WTC11 (cell line): ENCODE results near the gene KLHL29. TPM values are rescaled to one million over a fixed set of nuclear protein-coding genes. Genes with fewer than 3 reads are reported as not detected.

Experiments
- ATAC-seq: fragments of 200-7000 bp; cut with Tn5 transposase; 2 replicates; pipeline ENCODE4 v1.10.0; 2021; ENCODE audit warnings: mild to moderate bottlenecking, moderate library complexity
- CTCF ChIA-PET: fragments of 300-600 bp; sonication (Branson Sonifier 250); formaldehyde crosslinking; loops from one replicate; lab custom pipeline; 2021; ENCODE audit warnings: antibody characterized with exemption; lab: Charles Lee
- POLR2A ChIA-PET: fragments of 350-600 bp; sonication (Branson Sonifier 250); formaldehyde crosslinking; loops from one replicate; lab custom pipeline; 2021; ENCODE audit warnings: antibody characterized with exemption; lab: Charles Lee
- DNase-seq: peaks from one replicate; pipeline ENCODE4 v3.0.0; 2021; ENCODE audit warnings: low spot score
- H3K27ac Mint-ChIP-seq: 2 replicates; pipeline ENCODE4 v1.8.0; 2021; ENCODE audit warnings: mixed read lengths
- H3K27me3 Mint-ChIP-seq: 2 replicates; pipeline ENCODE4 v1.8.0; 2021; ENCODE audit warnings: low read depth, mild to moderate bottlenecking, moderate library complexity, mixed read lengths
- H3K36me3 Mint-ChIP-seq: 2 replicates; pipeline ENCODE4 v1.8.0; 2021; ENCODE audit warnings: mixed read lengths
- H3K4me1 Mint-ChIP-seq: 2 replicates; pipeline ENCODE4 v1.8.0; 2022; ENCODE audit warnings: mixed read lengths
- H3K4me3 Mint-ChIP-seq: 2 replicates; pipeline ENCODE4 v1.8.0; 2021; ENCODE audit warnings: mild to moderate bottlenecking, moderate library complexity, mixed read lengths
- H3K9me3 Mint-ChIP-seq: 2 replicates; pipeline ENCODE4 v1.8.0; 2021; ENCODE audit warnings: mixed read lengths
- CREB1 ChIP-seq: sonication (generic); formaldehyde crosslinking; IDR thresholded peaks from 2 replicates; pipeline ENCODE4 v1.8.0; 2023; ENCODE audit warnings: mild to moderate bottlenecking, missing genetic modification reagents
- ETV6 ChIP-seq: sonication (generic); formaldehyde crosslinking; IDR thresholded peaks from 2 replicates; pipeline ENCODE4 v1.8.1; 2022; ENCODE audit warnings: mild to moderate bottlenecking, missing genetic modification reagents
- FOXK1 ChIP-seq: sonication (generic); formaldehyde crosslinking; IDR thresholded peaks from 2 replicates; pipeline ENCODE4 v1.8.0; 2022; ENCODE audit warnings: mild to moderate bottlenecking, moderate library complexity, missing genetic modification reagents
- GRHL2 ChIP-seq: fragments of 250-450 bp; sonication (Bioruptor Pico); IDR thresholded peaks from 2 replicates; pipeline ENCODE4 v1.8.0; 2022; ENCODE audit warnings: mild to moderate bottlenecking, moderate library complexity; ENCODE audit not compliant: insufficient replicate concordance, severe bottlenecking
- ZNF416 ChIP-seq: fragments of 250-450 bp; sonication (Bioruptor Pico); IDR thresholded peaks from 2 replicates; pipeline ENCODE4 v1.9.0; 2021; ENCODE audit warnings: mild to moderate bottlenecking, inconsistent platforms
- total RNA-seq: library from RNA; stranded (reverse); gene quantifications from 3 replicates; pipeline ENCODE4 v1.2.3, GENCODE V29; 2021
- TF ChIP-seq, protein P1 (sequence below): sonication (generic); formaldehyde crosslinking; IDR thresholded peaks from 2 replicates; pipeline ENCODE4 v1.8.0; 2023; ENCODE audit warnings: mild to moderate bottlenecking, missing genetic modification reagents
- TF ChIP-seq, protein P2 (sequence below): fragments of 250-450 bp; sonication (Bioruptor Pico); IDR thresholded peaks from 2 replicates; pipeline ENCODE4 v1.9.0; 2021; ENCODE audit warnings: mild to moderate bottlenecking, borderline replicate concordance
- TF ChIP-seq, protein P3 (sequence below): fragments of 250-450 bp; sonication (Bioruptor Pico); IDR thresholded peaks from 2 replicates; pipeline ENCODE4 v1.8.0; 2021; ENCODE audit warnings: mild to moderate bottlenecking
- TF ChIP-seq, protein P4 (sequence below): sonication (generic); formaldehyde crosslinking; IDR thresholded peaks from 2 replicates; pipeline ENCODE4 v1.8.1; 2022; ENCODE audit warnings: mild to moderate bottlenecking, missing genetic modification reagents, moderate library complexity, borderline replicate concordance
- TF ChIP-seq, protein P5 (sequence below): sonication (generic); formaldehyde crosslinking; IDR thresholded peaks from 2 replicates; pipeline ENCODE4 v1.8.1; 2022; ENCODE audit warnings: low read depth, mild to moderate bottlenecking, moderate library complexity, missing genetic modification reagents, borderline replicate concordance
- TF ChIP-seq, protein P6 (sequence below): fragments of 250-450 bp; sonication (Bioruptor Pico); IDR thresholded peaks from 2 replicates; pipeline ENCODE4 v1.9.0; 2021; ENCODE audit warnings: mild to moderate bottlenecking
- TF ChIP-seq, protein P7 (sequence below): sonication (generic); formaldehyde crosslinking; IDR thresholded peaks from 2 replicates; pipeline ENCODE4 v1.8.0; 2023; ENCODE audit warnings: missing genetic modification reagents, mild to moderate bottlenecking, borderline replicate concordance

The KLHL29 gene
- total RNA-seq, 1 experiment from 2014 or later, result 7.1 TPM

DNA sequence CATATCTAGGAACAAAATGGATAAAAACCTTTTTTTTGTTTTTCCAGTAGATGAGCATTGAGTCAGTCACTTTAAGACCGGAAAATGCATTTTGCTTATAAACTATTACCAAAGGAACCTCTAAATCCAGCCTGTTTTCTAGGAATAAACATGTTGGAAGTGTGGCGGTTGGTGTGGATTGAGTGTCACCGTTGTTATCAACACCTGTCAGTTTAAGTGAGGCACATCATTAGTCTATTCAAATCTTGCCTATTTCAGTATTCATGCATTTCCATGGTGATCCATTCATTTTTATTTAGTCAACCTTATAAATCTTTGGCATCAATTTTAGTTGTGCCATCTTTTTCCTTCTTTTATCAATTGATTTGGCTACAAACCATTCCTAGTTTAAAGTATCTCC lies 3.3 kb downstream of the KLHL29 start:
- TF ChIP-seq CREB1 (no peak), ETV6 (no peak), ZNF416 (CRISPR knock-in tag) (no peak), GRHL2 (CRISPR knock-in tag) (no peak), FOXK1 (CRISPR knock-in tag) (no peak)
- TF ChIP-seq, protein P1, sequence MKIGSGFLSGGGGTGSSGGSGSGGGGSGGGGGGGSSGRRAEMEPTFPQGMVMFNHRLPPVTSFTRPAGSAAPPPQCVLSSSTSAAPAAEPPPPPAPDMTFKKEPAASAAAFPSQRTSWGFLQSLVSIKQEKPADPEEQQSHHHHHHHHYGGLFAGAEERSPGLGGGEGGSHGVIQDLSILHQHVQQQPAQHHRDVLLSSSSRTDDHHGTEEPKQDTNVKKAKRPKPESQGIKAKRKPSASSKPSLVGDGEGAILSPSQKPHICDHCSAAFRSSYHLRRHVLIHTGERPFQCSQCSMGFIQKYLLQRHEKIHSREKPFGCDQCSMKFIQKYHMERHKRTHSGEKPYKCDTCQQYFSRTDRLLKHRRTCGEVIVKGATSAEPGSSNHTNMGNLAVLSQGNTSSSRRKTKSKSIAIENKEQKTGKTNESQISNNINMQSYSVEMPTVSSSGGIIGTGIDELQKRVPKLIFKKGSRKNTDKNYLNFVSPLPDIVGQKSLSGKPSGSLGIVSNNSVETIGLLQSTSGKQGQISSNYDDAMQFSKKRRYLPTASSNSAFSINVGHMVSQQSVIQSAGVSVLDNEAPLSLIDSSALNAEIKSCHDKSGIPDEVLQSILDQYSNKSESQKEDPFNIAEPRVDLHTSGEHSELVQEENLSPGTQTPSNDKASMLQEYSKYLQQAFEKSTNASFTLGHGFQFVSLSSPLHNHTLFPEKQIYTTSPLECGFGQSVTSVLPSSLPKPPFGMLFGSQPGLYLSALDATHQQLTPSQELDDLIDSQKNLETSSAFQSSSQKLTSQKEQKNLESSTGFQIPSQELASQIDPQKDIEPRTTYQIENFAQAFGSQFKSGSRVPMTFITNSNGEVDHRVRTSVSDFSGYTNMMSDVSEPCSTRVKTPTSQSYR, result no peak
- TF ChIP-seq, protein P2, sequence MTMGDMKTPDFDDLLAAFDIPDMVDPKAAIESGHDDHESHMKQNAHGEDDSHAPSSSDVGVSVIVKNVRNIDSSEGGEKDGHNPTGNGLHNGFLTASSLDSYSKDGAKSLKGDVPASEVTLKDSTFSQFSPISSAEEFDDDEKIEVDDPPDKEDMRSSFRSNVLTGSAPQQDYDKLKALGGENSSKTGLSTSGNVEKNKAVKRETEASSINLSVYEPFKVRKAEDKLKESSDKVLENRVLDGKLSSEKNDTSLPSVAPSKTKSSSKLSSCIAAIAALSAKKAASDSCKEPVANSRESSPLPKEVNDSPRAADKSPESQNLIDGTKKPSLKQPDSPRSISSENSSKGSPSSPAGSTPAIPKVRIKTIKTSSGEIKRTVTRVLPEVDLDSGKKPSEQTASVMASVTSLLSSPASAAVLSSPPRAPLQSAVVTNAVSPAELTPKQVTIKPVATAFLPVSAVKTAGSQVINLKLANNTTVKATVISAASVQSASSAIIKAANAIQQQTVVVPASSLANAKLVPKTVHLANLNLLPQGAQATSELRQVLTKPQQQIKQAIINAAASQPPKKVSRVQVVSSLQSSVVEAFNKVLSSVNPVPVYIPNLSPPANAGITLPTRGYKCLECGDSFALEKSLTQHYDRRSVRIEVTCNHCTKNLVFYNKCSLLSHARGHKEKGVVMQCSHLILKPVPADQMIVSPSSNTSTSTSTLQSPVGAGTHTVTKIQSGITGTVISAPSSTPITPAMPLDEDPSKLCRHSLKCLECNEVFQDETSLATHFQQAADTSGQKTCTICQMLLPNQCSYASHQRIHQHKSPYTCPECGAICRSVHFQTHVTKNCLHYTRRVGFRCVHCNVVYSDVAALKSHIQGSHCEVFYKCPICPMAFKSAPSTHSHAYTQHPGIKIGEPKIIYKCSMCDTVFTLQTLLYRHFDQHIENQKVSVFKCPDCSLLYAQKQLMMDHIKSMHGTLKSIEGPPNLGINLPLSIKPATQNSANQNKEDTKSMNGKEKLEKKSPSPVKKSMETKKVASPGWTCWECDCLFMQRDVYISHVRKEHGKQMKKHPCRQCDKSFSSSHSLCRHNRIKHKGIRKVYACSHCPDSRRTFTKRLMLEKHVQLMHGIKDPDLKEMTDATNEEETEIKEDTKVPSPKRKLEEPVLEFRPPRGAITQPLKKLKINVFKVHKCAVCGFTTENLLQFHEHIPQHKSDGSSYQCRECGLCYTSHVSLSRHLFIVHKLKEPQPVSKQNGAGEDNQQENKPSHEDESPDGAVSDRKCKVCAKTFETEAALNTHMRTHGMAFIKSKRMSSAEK (CRISPR knock-in tag), result no peak
- TF ChIP-seq, protein P3, sequence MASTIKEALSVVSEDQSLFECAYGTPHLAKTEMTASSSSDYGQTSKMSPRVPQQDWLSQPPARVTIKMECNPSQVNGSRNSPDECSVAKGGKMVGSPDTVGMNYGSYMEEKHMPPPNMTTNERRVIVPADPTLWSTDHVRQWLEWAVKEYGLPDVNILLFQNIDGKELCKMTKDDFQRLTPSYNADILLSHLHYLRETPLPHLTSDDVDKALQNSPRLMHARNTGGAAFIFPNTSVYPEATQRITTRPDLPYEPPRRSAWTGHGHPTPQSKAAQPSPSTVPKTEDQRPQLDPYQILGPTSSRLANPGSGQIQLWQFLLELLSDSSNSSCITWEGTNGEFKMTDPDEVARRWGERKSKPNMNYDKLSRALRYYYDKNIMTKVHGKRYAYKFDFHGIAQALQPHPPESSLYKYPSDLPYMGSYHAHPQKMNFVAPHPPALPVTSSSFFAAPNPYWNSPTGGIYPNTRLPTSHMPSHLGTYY (CRISPR knock-in tag), result no peak
- TF ChIP-seq, protein P4, sequence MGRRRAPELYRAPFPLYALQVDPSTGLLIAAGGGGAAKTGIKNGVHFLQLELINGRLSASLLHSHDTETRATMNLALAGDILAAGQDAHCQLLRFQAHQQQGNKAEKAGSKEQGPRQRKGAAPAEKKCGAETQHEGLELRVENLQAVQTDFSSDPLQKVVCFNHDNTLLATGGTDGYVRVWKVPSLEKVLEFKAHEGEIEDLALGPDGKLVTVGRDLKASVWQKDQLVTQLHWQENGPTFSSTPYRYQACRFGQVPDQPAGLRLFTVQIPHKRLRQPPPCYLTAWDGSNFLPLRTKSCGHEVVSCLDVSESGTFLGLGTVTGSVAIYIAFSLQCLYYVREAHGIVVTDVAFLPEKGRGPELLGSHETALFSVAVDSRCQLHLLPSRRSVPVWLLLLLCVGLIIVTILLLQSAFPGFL (CRISPR knock-in tag), result no peak
- TF ChIP-seq, protein P5, sequence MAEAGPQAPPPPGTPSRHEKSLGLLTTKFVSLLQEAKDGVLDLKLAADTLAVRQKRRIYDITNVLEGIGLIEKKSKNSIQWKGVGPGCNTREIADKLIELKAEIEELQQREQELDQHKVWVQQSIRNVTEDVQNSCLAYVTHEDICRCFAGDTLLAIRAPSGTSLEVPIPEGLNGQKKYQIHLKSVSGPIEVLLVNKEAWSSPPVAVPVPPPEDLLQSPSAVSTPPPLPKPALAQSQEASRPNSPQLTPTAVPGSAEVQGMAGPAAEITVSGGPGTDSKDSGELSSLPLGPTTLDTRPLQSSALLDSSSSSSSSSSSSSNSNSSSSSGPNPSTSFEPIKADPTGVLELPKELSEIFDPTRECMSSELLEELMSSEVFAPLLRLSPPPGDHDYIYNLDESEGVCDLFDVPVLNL, result no peak
- Mint-ChIP-seq H3K9me3 (no peaks in the 10 kb centered on the region), H3K27ac (no peak overlapping the region), H3K36me3 (no peaks in the 10 kb centered on the region), H3K4me3 (no peak overlapping the region), H3K4me1 (peaks cover 48% of the 10 kb centered on the region), H3K27me3 (peaks cover 48% of the 10 kb centered on the region)
- DNase-seq (no peak), ATAC-seq (no peak)
- ChIA-PET CTCF (no interaction called here), POLR2A (interaction anchor here (0.7 kb wide), 1 partner anchor 15 kb away, joined by 3 read pairs; no protein-coding TSS in a partner anchor)

DNA sequence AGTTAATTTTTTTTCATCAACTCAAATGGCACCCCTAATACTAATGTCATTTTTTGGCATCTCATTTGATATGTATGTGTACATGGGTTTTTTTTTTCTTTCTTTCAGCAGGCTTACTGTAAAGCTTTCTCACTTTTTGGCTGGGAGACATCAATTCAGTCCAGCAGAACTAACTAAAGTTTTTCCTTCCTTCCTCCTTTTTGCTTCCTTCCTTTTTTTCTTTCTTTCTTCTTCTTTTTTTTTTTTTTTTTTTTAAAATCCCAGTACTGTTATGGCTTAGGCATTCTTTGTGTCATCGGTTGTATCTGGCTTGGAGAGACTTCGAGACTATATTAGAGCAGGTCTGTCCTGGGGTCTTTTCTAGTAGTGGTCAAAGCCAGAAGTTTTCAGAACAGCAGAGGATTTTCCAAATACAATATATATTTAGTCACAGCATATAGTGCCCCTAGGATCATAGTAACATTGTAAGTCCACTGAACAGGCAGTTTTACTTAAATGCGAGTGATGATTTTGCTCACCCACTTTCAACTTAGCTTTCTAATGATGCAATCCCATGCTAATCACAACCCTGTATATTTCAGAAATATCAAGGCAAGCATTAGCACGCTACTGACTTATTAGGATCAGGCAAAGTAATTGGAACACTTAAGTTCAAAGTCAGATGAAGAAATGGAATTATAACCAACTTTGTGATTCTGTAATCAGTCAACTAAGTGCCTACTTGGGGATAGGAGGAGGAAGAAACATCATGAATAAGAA lies 4.0 kb downstream of the KLHL29 start:
- Mint-ChIP-seq H3K4me1 (peaks cover 53% of the 10 kb centered on the region), H3K9me3 (no peaks in the 10 kb centered on the region), H3K36me3 (no peaks in the 10 kb centered on the region), H3K4me3 (no peak overlapping the region), H3K27ac (no peak overlapping the region), H3K27me3 (peaks cover 41% of the 10 kb centered on the region)
- POLR2A ChIA-PET, result interaction anchor here (0.7 kb wide), 1 partner anchor 15 kb away, joined by 3 read pairs; no protein-coding TSS in a partner anchor
- no peak for ATAC-seq
- DNase-seq, result no peak
- CTCF ChIA-PET, result no interaction called here
- TF ChIP-seq, protein P6, sequence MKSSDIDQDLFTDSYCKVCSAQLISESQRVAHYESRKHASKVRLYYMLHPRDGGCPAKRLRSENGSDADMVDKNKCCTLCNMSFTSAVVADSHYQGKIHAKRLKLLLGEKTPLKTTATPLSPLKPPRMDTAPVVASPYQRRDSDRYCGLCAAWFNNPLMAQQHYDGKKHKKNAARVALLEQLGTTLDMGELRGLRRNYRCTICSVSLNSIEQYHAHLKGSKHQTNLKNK (CRISPR knock-in tag), result no peak
- TF ChIP-seq, protein P7, sequence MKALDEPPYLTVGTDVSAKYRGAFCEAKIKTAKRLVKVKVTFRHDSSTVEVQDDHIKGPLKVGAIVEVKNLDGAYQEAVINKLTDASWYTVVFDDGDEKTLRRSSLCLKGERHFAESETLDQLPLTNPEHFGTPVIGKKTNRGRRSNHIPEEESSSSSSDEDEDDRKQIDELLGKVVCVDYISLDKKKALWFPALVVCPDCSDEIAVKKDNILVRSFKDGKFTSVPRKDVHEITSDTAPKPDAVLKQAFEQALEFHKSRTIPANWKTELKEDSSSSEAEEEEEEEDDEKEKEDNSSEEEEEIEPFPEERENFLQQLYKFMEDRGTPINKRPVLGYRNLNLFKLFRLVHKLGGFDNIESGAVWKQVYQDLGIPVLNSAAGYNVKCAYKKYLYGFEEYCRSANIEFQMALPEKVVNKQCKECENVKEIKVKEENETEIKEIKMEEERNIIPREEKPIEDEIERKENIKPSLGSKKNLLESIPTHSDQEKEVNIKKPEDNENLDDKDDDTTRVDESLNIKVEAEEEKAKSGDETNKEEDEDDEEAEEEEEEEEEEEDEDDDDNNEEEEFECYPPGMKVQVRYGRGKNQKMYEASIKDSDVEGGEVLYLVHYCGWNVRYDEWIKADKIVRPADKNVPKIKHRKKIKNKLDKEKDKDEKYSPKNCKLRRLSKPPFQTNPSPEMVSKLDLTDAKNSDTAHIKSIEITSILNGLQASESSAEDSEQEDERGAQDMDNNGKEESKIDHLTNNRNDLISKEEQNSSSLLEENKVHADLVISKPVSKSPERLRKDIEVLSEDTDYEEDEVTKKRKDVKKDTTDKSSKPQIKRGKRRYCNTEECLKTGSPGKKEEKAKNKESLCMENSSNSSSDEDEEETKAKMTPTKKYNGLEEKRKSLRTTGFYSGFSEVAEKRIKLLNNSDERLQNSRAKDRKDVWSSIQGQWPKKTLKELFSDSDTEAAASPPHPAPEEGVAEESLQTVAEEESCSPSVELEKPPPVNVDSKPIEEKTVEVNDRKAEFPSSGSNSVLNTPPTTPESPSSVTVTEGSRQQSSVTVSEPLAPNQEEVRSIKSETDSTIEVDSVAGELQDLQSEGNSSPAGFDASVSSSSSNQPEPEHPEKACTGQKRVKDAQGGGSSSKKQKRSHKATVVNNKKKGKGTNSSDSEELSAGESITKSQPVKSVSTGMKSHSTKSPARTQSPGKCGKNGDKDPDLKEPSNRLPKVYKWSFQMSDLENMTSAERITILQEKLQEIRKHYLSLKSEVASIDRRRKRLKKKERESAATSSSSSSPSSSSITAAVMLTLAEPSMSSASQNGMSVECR (CRISPR knock-in tag), result no peak
